Activated CD4-positive, alpha-beta T cell treated with anti-CD3 and anti-CD28 coated beads, Interleukin-2, amount 10 ng/mL, durations not matched to agents 7 days and 5 days (primary cell): ENCODE data around the gene OR8B12. TPM values are rescaled to one million over a fixed set of nuclear protein-coding genes. Genes with fewer than 3 reads are reported as not detected.
A peak's percentile ranks its signal among the peaks of the same experiment; 100 is the strongest.

Source experiments
- CTCF ChIA-PET: fragments of 350-600 bp; sonication (Branson Sonifier 250); formaldehyde crosslinking; loops from one replicate; lab custom pipeline; 2021; ENCODE audit warnings: antibody characterized with exemption; lab: Charles Lee
- POLR2A ChIA-PET: fragments of 350-600 bp; sonication (Branson Sonifier 250); formaldehyde crosslinking; loops from one replicate; lab custom pipeline; 2021; ENCODE audit warnings: antibody characterized with exemption; lab: Charles Lee
- DNase-seq: peaks from one replicate; pipeline ENCODE4 v3.0.0-alpha.2; 2020
- H3K27ac Mint-ChIP-seq: one replicate; pipeline ENCODE4 v1.8.0; 2021; ENCODE audit warnings: mild to moderate bottlenecking, moderate library complexity, mixed read lengths
- H3K27me3 Mint-ChIP-seq: one replicate; pipeline ENCODE4 v1.8.0; 2021; ENCODE audit warnings: mixed read lengths
- H3K36me3 Mint-ChIP-seq: one replicate; pipeline ENCODE4 v1.8.0; 2021; ENCODE audit warnings: low read depth, mixed read lengths
- H3K4me1 Mint-ChIP-seq: one replicate; pipeline ENCODE4 v1.8.0; 2021; ENCODE audit warnings: mixed read lengths
- H3K4me3 Mint-ChIP-seq: one replicate; pipeline ENCODE4 v1.8.0; 2021; ENCODE audit warnings: mild to moderate bottlenecking, moderate library complexity, mixed read lengths
- H3K9me3 Mint-ChIP-seq: one replicate; pipeline ENCODE4 v1.8.0; 2021; ENCODE audit warnings: mixed read lengths
- total RNA-seq, 2 experiments: library from RNA; stranded (reverse); gene quantifications; one replicate each; pipeline ENCODE4 v1.2.3, GENCODE V29; 2021

OR8B12 gene
- total RNA-seq, result not detected

DNA sequence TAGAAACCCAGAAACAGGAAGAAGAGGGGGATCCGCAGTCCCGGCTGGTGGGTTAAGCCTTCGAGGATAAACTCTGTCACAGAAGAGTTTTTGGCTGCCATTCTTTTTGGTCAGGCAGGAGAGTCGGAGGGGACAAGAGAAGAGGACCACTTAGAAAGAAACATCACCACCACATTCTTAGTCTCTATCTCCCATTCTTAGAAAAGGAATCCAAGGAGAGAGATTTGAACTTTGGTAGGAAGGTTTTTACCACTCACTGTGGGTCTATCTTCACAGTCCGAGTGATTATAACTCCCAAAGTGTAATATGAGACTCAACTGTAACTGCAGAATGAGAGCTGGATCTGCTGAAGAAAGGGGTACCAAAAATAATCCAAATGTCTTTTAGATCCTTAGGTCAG is at the start of gene OR8B12:
Gene OR8B12 (minus strand): TSS at position 101 of the 400 bp plus-strand sequence. CDS start 0 bp downstream, at position 101.
- no peak for DNase-seq
- Mint-ChIP-seq H3K4me1 (no peaks in the 10 kb centered on the region), H3K27ac (no peak within 1 kb of the TSS), H3K4me3 (no peak within 1 kb of the TSS), H3K36me3 (no peaks in the 10 kb centered on the region), H3K9me3 (no peaks in the 10 kb centered on the region), H3K27me3 (peaks cover 3% of the 10 kb centered on the region)
- ChIA-PET CTCF (no interaction called here), POLR2A (no interaction called here)

GRCh38 chr11:124592627-124593026 is 49.2 kb upstream of the OR8B12 start:
- peaks cover 28% of the 10 kb centered on the region for H3K27me3 Mint-ChIP-seq
- CTCF ChIA-PET, result no interaction called here

DNA sequence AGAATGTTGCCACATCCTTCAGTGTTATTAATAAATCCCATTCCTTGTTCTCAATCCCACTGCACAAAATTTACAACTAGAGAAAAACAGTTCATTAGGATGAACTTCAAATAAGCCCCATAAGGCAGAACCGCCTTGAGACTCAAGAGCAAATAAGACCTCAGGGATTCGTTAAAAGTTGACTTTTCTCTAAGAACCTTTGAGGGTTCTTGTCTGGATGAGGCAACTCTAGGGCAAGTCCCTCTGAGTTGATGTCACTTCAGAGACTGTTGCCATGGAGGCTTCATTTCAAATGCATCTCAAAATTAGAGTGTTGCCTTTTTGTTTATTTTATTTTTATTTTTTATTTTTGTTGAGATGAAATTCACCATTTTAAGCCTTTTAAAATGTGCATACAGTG is 48.0 kb upstream of the OR8B12 start:
- Mint-ChIP-seq H3K4me1 (no peaks in the 10 kb centered on the region), H3K4me3 (no peak overlapping the region), H3K27ac (no peak overlapping the region), H3K27me3 (peaks cover 25% of the 10 kb centered on the region), H3K9me3 (no peaks in the 10 kb centered on the region), H3K36me3 (no peaks in the 10 kb centered on the region)
- no peak for DNase-seq
- ChIA-PET CTCF (no interaction called here), POLR2A (no interaction called here)

More at GRCh38 chr11:124592627-124593026, 49.2 kb upstream of the OR8B12 start:
- Mint-ChIP-seq H3K9me3 (no peaks in the 10 kb centered on the region), H3K36me3 (no peaks in the 10 kb centered on the region), H3K4me3 (no peak overlapping the region), H3K27ac (no peak overlapping the region), H3K4me1 (no peaks in the 10 kb centered on the region)
- DNase-seq, result no peak
- POLR2A ChIA-PET, result no interaction called here

GRCh38 chr11:124586238-124586860 is 42.9 kb upstream of the OR8B12 start:
- peak; percentile 56 for DNase-seq
- no peaks in the 10 kb centered on the region for H3K9me3 Mint-ChIP-seq
- no peaks in the 10 kb centered on the region for H3K4me1 Mint-ChIP-seq
- CTCF ChIA-PET, result interaction anchor here (0.9 kb wide), 1 partner anchor 185 kb away, joined by 4 read pairs; no protein-coding TSS in a partner anchor
- POLR2A ChIA-PET, result no interaction called here
- H3K27me3 Mint-ChIP-seq, result peaks cover 18% of the 10 kb centered on the region
- H3K36me3 Mint-ChIP-seq, result no peaks in the 10 kb centered on the region
- no peak overlapping the region for H3K4me3 Mint-ChIP-seq
- H3K27ac Mint-ChIP-seq, result no peak overlapping the region

GRCh38 chr11:124584681-124585372 is 41.4 kb upstream of the OR8B12 start:
- ChIA-PET CTCF (interaction anchor here (1.0 kb wide), 1 partner anchor 183 kb away, joined by 4 read pairs; no protein-coding TSS in a partner anchor), POLR2A (no interaction called here)

DNA sequence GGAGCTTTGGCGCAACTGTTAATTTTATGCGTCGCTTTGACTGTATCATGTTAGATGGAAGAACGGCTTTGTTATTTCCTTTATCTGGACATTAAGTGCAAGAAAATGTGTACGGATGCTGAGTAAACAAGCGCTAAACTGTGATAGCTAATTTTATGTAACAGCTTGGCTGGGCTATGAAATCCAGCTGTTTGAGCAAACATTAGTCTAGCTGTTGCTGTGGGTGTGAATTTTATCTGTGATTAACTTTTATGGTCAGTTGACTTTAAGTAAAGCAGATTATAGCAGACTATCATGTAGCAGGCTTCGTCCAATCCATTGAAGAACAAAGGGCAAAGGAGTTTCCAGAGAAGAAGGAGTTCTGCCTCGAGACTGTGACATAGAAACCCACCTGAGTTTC is 40.3 kb upstream of the OR8B12 start:
- peaks cover 13% of the 10 kb centered on the region for H3K27me3 Mint-ChIP-seq
- H3K4me3 Mint-ChIP-seq, result no peak overlapping the region
- no peaks in the 10 kb centered on the region for H3K9me3 Mint-ChIP-seq
- ChIA-PET POLR2A (no interaction called here), CTCF (interaction anchor here (1.5 kb wide), 1 partner anchor 18 kb away, joined by 4 read pairs; no protein-coding TSS in a partner anchor)
- H3K36me3 Mint-ChIP-seq, result no peaks in the 10 kb centered on the region
- no peaks in the 10 kb centered on the region for H3K4me1 Mint-ChIP-seq
- no peak overlapping the region for H3K27ac Mint-ChIP-seq
- no peak for DNase-seq

More at GRCh38 chr11:124584681-124585372, 41.4 kb upstream of the OR8B12 start:
- H3K4me3 Mint-ChIP-seq, result no peak overlapping the region
- no peaks in the 10 kb centered on the region for H3K9me3 Mint-ChIP-seq
- no peaks in the 10 kb centered on the region for H3K4me1 Mint-ChIP-seq
- no peak for DNase-seq
- no peak overlapping the region for H3K27ac Mint-ChIP-seq
- H3K27me3 Mint-ChIP-seq, result peaks cover 15% of the 10 kb centered on the region
- H3K36me3 Mint-ChIP-seq, result no peaks in the 10 kb centered on the region

GRCh38 chr11:124582565-124582964 is 39.1 kb upstream of the OR8B12 start:
- ChIA-PET POLR2A (no interaction called here), CTCF (interaction anchor here (1.5 kb wide), 1 partner anchor 20 kb away, joined by 4 read pairs; no protein-coding TSS in a partner anchor)
- Mint-ChIP-seq H3K9me3 (no peaks in the 10 kb centered on the region), H3K4me1 (no peaks in the 10 kb centered on the region), H3K27me3 (peaks cover 9% of the 10 kb centered on the region), H3K36me3 (no peaks in the 10 kb centered on the region), H3K4me3 (no peak overlapping the region), H3K27ac (no peak overlapping the region)
- no peak for DNase-seq

GRCh38 chr11:124581817-124582216 is 38.4 kb upstream of the OR8B12 start:
- CTCF ChIA-PET, result no interaction called here
- H3K27me3 Mint-ChIP-seq, result peaks cover 4% of the 10 kb centered on the region
- no peaks in the 10 kb centered on the region for H3K4me1 Mint-ChIP-seq
- DNase-seq, result no peak
- no peaks in the 10 kb centered on the region for H3K9me3 Mint-ChIP-seq
- H3K36me3 Mint-ChIP-seq, result no peaks in the 10 kb centered on the region
- H3K27ac Mint-ChIP-seq, result no peak overlapping the region
- POLR2A ChIA-PET, result no interaction called here
- H3K4me3 Mint-ChIP-seq, result no peak overlapping the region

- no peak for DNase-seq
Measured at GRCh38 chr11:124578761-124579160, 35.3 kb upstream of the OR8B12 start.

DNA sequence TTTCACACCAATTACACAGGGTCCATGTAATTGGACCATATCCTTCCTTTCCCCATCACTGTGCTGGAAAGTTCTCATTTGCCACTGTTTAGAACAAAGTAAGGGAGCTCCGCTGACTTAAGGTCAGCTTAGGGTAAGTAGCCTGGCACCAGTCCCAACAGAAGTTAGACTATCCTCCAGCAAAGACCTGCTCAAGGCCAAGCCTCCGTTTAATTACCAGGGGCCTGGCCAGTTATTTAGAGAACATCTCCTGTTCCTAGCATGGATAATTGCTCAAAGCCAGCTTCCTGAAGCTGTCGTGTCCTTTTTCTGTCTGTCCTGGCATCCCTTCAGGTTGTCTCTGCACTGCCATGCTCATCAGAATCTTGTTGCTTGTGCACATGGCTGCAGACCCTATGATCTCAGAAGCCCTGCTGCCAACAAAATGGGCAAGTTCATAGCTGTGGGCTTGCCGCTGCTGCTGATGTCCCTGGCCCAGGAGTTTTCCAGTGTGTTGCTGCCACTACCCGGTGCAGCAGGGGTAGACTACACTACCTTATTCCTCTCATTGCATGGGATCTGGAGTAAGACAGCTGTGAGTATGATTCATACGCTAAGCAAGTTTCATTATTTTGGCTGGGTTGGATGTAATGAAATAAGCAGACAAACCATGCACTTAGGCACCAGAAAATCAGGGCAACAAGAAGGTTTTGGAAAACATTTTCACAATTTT is 34.4 kb upstream of the OR8B12 start:
- no peak overlapping the region for H3K27ac Mint-ChIP-seq
- POLR2A ChIA-PET, result no interaction called here
- no peak for DNase-seq
- H3K9me3 Mint-ChIP-seq, result no peaks in the 10 kb centered on the region
- CTCF ChIA-PET, result no interaction called here
- peaks cover 13% of the 10 kb centered on the region for H3K27me3 Mint-ChIP-seq
- no peak overlapping the region for H3K4me3 Mint-ChIP-seq
- H3K36me3 Mint-ChIP-seq, result no peaks in the 10 kb centered on the region
- no peaks in the 10 kb centered on the region for H3K4me1 Mint-ChIP-seq

More at GRCh38 chr11:124578761-124579160, 35.3 kb upstream of the OR8B12 start:
- Mint-ChIP-seq H3K27me3 (peaks cover 10% of the 10 kb centered on the region), H3K4me3 (no peak overlapping the region), H3K4me1 (no peaks in the 10 kb centered on the region), H3K27ac (no peak overlapping the region), H3K36me3 (no peaks in the 10 kb centered on the region), H3K9me3 (no peaks in the 10 kb centered on the region)
- POLR2A ChIA-PET, result no interaction called here
- CTCF ChIA-PET, result no interaction called here

GRCh38 chr11:124570160-124570559 is 26.7 kb upstream of the OR8B12 start:
- ChIA-PET CTCF (no interaction called here), POLR2A (no interaction called here)
- Mint-ChIP-seq H3K27ac (no peak overlapping the region), H3K4me1 (no peaks in the 10 kb centered on the region), H3K4me3 (no peak overlapping the region), H3K27me3 (peaks cover 12% of the 10 kb centered on the region), H3K36me3 (no peaks in the 10 kb centered on the region), H3K9me3 (no peaks in the 10 kb centered on the region)
- no peak for DNase-seq

DNA sequence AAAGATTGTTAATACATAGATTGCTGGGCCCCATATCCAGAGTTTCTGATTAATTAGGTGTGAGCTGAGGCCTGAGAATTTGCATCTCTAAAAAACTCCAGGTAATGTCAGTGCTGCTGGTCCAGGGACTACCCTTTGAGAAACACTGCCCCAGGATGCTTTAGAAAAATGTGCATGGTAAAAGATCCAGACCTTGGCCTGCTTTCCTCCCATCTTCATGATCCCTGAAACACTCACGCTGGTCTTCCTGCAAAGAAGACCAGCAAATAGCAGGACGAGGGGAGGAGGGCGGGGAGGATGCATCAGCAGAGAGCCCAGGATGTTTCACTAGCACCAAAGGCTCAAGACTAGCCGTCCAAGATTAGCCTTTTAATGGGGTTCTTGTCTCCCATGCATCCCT is 26.2 kb upstream of the OR8B12 start, which contains the start of gene OR8A1:
Gene OR8A1 (plus strand): TSS at position 301 of the 400 bp plus-strand sequence. CDS start 123 bp downstream, outside the sequence.
- Mint-ChIP-seq H3K27me3 (peaks cover 10% of the 10 kb centered on the region), H3K27ac (no peak within 1 kb of the TSS), H3K4me1 (no peaks in the 10 kb centered on the region), H3K36me3 (no peaks in the 10 kb centered on the region), H3K4me3 (no peak within 1 kb of the TSS), H3K9me3 (no peaks in the 10 kb centered on the region)
- POLR2A ChIA-PET, result no interaction called here
- no peak for DNase-seq
- CTCF ChIA-PET, result no interaction called here

DNA sequence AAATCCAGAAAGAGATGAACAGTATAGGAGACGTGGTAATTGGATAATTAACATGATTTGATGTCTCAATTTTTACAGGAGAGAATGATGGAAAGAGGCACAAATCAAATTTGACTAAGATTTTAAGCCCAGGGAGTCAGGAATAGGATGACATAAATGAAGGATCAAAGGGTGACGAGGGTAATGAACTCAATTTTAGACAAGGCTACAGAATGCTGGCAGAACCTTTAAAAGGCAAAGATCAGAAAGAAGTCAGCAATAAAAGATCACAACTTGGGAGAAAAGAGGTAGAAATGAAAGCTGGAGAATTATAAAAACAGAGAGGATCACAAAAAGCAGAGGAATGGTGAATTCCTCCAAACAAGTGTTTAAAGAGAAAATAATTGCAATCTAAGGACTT is 13.4 kb upstream of the OR8B12 start:
- no peaks in the 10 kb centered on the region for H3K9me3 Mint-ChIP-seq
- H3K27ac Mint-ChIP-seq, result no peak overlapping the region
- no peaks in the 10 kb centered on the region for H3K27me3 Mint-ChIP-seq
- ChIA-PET CTCF (no interaction called here), POLR2A (no interaction called here)
- no peak overlapping the region for H3K4me3 Mint-ChIP-seq
- H3K4me1 Mint-ChIP-seq, result no peaks in the 10 kb centered on the region
- no peak for DNase-seq
- no peaks in the 10 kb centered on the region for H3K36me3 Mint-ChIP-seq
